CD4-positive, alpha-beta T cell (primary cell): Measurements from ENCODE around the gene DGLUCY. TPM values are rescaled to one million over a fixed set of nuclear protein-coding genes. Genes with fewer than 3 reads are reported as not detected.

Experiments
- ATAC-seq: fragments of 200-7000 bp; cut with Tn5 transposase; one replicate; pipeline ENCODE4 v1.10.0; 2022; ENCODE audit warnings: mild to moderate bottlenecking; ENCODE audit not compliant: poor library complexity
- CTCF ChIA-PET: fragments of 350-600 bp; sonication (Branson Sonifier 250); formaldehyde crosslinking; loops from one replicate; lab custom pipeline; 2021; ENCODE audit warnings: antibody characterized with exemption, inconsistent platforms; lab: Charles Lee
- POLR2A ChIA-PET: fragments of 350-600 bp; sonication (Branson Sonifier 250); formaldehyde crosslinking; loops from one replicate; lab custom pipeline; 2021; ENCODE audit warnings: antibody characterized with exemption, inconsistent platforms; lab: Charles Lee
- DNase-seq, 14 experiments: peaks; one replicate each; pipeline ENCODE4 v3.0.0-alpha.2; 2013 to 2020; ENCODE audit warnings: mixed read lengths in 2 of 14
- H3K27ac ChIP-seq, 2 donors: one replicate each; pipeline versions ENCODE4 v1.5.1 to v1.7.0; 2013; ENCODE audit warnings: low read length in 2 of 2, low read depth in 1 of 2, mild to moderate bottlenecking in 1 of 2
- H3K27me3 ChIP-seq, 2 experiments: 1 replicate in 1 of 2; 2 replicates in 1 of 2; pipeline versions ENCODE4 v1.6.1 to v1.7.0; 2013; ENCODE audit warnings: low read length in 2 of 2, control low read depth in 1 of 2, mild to moderate bottlenecking in 1 of 2, moderate library complexity in 1 of 2; ENCODE audit not compliant: insufficient read depth in 2 of 2, control insufficient read depth in 1 of 2
- H3K36me3 ChIP-seq: one replicate; pipeline ENCODE4 v1.6.1; 2013; ENCODE audit warnings: low read length, control low read depth; ENCODE audit not compliant: insufficient read depth
- H3K4me1 ChIP-seq: one replicate; pipeline ENCODE4 v1.6.1; 2013; ENCODE audit warnings: low read length, control low read depth; ENCODE audit not compliant: insufficient read depth
- H3K4me3 ChIP-seq: one replicate; pipeline ENCODE4 v1.5.1; 2013; ENCODE audit warnings: mild to moderate bottlenecking, low read length, moderate library complexity
- H3K9me3 ChIP-seq, 2 experiments: 1 replicate in 1 of 2; 2 replicates in 1 of 2; pipeline versions ENCODE4 v1.6.1 to v1.7.0; 2013; ENCODE audit warnings: low read length in 2 of 2, mild to moderate bottlenecking in 2 of 2, control low read depth in 1 of 2, moderate library complexity in 1 of 2; ENCODE audit not compliant: control insufficient read depth in 1 of 2, insufficient read depth in 1 of 2
- H3K27ac Mint-ChIP-seq: one replicate; pipeline ENCODE4 v1.8.0; 2020; ENCODE audit warnings: mixed read lengths
- H3K27me3 Mint-ChIP-seq: one replicate; pipeline ENCODE4 v1.8.0; 2021; ENCODE audit warnings: mixed read lengths
- H3K36me3 Mint-ChIP-seq: one replicate; pipeline ENCODE4 v1.8.0; 2021; ENCODE audit warnings: low read depth, mixed read lengths
- H3K4me1 Mint-ChIP-seq: one replicate; pipeline ENCODE4 v1.8.0; 2021; ENCODE audit warnings: low read depth, mixed read lengths
- H3K4me3 Mint-ChIP-seq: one replicate; pipeline ENCODE4 v1.8.0; 2020; ENCODE audit warnings: mild to moderate bottlenecking, mixed read lengths
- H3K9me3 Mint-ChIP-seq: one replicate; pipeline ENCODE4 v1.8.0; 2020; ENCODE audit warnings: mixed read lengths
- intact Hi-C, 2 experiments: fragments of 100-400 bp; cut with DNase I in 1 of 2; cut with micrococcal nuclease in 1 of 2; formaldehyde crosslinking; loops; one replicate each; pipeline versions ENCODE4 v1.15.1 to v1.9.0; 2023 to 2025; cut with DNase I, micrococcal nuclease
- total RNA-seq, 174 experiments: library from RNA in 2 of 174; stranded (reverse) in 2 of 174; gene quantifications; one replicate each; pipeline ENCODE4 v1.2.3 and lab custom pipeline; 2021 to 2026
- TF ChIP-seq, protein P1 (sequence below): fragments of 200-600 bp; IDR thresholded peaks from one replicate; pipeline ENCODE4 v1.8.0; 2022; ENCODE audit warnings: antibody characterized with exemption, mild to moderate bottlenecking

The DGLUCY gene
- total RNA-seq, 2 experiments from 2014 or later: 33.0 to 34.9 TPM

DNA sequence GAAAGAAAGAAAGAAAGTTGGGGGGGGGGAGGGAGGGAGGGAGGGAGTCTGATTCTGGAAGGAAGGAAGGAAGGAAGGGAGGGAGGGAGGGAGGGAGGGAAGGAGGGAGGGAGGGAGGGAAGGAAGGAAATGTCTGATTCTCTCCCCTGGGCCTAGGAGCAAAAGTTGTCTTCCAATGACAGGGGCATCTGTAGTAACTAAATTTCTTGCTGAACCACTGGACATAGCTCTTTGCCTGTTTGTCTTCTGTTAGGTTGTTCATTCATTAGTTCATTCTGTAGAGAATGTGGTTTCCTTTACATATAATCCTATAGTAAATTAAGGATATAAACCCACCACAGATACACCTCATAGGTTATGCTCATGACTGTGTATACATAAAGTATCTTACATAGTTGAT, 70.7 kb downstream of the DGLUCY start:
- Histone ChIP-seq H3K9me3 (no peaks in the 10 kb centered on the region), H3K4me3 (no peak overlapping the region), H3K27me3 (no peaks in the 10 kb centered on the region), H3K27ac (no peak overlapping the region), H3K36me3 (peaks cover 73% of the 10 kb centered on the region), H3K4me1 (no peaks in the 10 kb centered on the region)
- CTCF ChIA-PET: no interaction called here
- DNase-seq: no peak
- ATAC-seq: no peak
- intact Hi-C loops: no loop called here
- POLR2A ChIA-PET: no interaction called here
- TF ChIP-seq, protein P1, sequence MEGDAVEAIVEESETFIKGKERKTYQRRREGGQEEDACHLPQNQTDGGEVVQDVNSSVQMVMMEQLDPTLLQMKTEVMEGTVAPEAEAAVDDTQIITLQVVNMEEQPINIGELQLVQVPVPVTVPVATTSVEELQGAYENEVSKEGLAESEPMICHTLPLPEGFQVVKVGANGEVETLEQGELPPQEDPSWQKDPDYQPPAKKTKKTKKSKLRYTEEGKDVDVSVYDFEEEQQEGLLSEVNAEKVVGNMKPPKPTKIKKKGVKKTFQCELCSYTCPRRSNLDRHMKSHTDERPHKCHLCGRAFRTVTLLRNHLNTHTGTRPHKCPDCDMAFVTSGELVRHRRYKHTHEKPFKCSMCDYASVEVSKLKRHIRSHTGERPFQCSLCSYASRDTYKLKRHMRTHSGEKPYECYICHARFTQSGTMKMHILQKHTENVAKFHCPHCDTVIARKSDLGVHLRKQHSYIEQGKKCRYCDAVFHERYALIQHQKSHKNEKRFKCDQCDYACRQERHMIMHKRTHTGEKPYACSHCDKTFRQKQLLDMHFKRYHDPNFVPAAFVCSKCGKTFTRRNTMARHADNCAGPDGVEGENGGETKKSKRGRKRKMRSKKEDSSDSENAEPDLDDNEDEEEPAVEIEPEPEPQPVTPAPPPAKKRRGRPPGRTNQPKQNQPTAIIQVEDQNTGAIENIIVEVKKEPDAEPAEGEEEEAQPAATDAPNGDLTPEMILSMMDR: no peak
- H3K27me3 Mint-ChIP-seq: no peaks in the 10 kb centered on the region
- H3K36me3 Mint-ChIP-seq: peaks cover 69% of the 10 kb centered on the region
- H3K27ac Mint-ChIP-seq: no peak overlapping the region
- H3K9me3 Mint-ChIP-seq: no peaks in the 10 kb centered on the region
- no peak overlapping the region for H3K4me3 Mint-ChIP-seq
- H3K4me1 Mint-ChIP-seq: no peaks in the 10 kb centered on the region

- peaks cover 76% of the 10 kb centered on the region for H3K36me3 ChIP-seq
- H3K27me3 ChIP-seq: no peaks in the 10 kb centered on the region
- Mint-ChIP-seq H3K27ac (no peak overlapping the region), H3K9me3 (no peaks in the 10 kb centered on the region), H3K27me3 (no peaks in the 10 kb centered on the region), H3K36me3 (peaks cover 76% of the 10 kb centered on the region), H3K4me1 (no peaks in the 10 kb centered on the region), H3K4me3 (no peak overlapping the region)
- intact Hi-C loops: no loop called here
- POLR2A ChIA-PET: no interaction called here
- no peak for ATAC-seq
- H3K9me3 ChIP-seq: no peaks in the 10 kb centered on the region
- no peak overlapping the region for H3K27ac ChIP-seq
- TF ChIP-seq, protein P1: no peak
- no peak overlapping the region for H3K4me3 ChIP-seq
- no peaks in the 10 kb centered on the region for H3K4me1 ChIP-seq
- no peak for DNase-seq
- CTCF ChIA-PET: interaction anchor here (0.9 to 1.5 kb wide), 2 partner anchors 8 to 12 kb away, joined by 3 read pairs; no protein-coding TSS in a partner anchor
Measured at GRCh38 chr14:91185721-91186120, 71.8 kb downstream of the DGLUCY start.

- no peaks in the 10 kb centered on the region for H3K4me1 Mint-ChIP-seq
- H3K9me3 Mint-ChIP-seq: no peaks in the 10 kb centered on the region
- Histone ChIP-seq H3K9me3 (no peaks in the 10 kb centered on the region), H3K36me3 (peaks cover 78% of the 10 kb centered on the region), H3K27me3 (no peaks in the 10 kb centered on the region), H3K27ac (no peak overlapping the region), H3K4me1 (no peaks in the 10 kb centered on the region), H3K4me3 (no peak overlapping the region)
- no peak overlapping the region for H3K4me3 Mint-ChIP-seq
- TF ChIP-seq, protein P1: no peak
- ChIA-PET CTCF (interaction anchor here (1.5 kb wide), 1 partner anchor 9 kb away, joined by 3 read pairs; no protein-coding TSS in a partner anchor), POLR2A (no interaction called here)
- H3K36me3 Mint-ChIP-seq: peaks cover 76% of the 10 kb centered on the region
- DNase-seq (no peak), ATAC-seq (no peak)
- no peak overlapping the region for H3K27ac Mint-ChIP-seq
- intact Hi-C loops: no loop called here
- H3K27me3 Mint-ChIP-seq: no peaks in the 10 kb centered on the region
Measured at GRCh38 chr14:91186515-91187066, 72.7 kb downstream of the DGLUCY start.
